HepG2 (cell line): ENCODE measurements around the gene SH2D7. TPM values are rescaled to one million over a fixed set of nuclear protein-coding genes. Genes with fewer than 3 reads are reported as not detected.

ENCODE experiments used
- ATAC-seq: fragments of 200-7000 bp; cut with Tn5 transposase; 3 replicates; pipeline ENCODE4 v1.9.1; 2020; ENCODE audit warnings: mild to moderate bottlenecking, moderate library complexity
- BruUV-seq: library from RNA; stranded (reverse); fragments of 400-500 nt; replicated peaks from 2 replicates; lab custom pipeline; 2021; lab: Mats Ljungman, UMichigan
- CTCF ChIA-PET: fragments of 300-600 bp; formaldehyde crosslinking; extraction: SDS; loops from one replicate; lab custom pipeline; 2021; ENCODE audit warnings: low total read pairs, inconsistent platforms, low intra/inter-chr PET ratio; lab: Yijun Ruan, JAX
- POLR2A ChIA-PET: fragments of 350-600 bp; sonication (Branson Sonifier 250); formaldehyde crosslinking; loops from one replicate; lab custom pipeline; 2020; ENCODE audit warnings: antibody characterized with exemption, inconsistent platforms; lab: Yijun Ruan, JAX
- DNase-seq: peaks from one replicate; pipeline ENCODE4 v3.0.0-alpha.2; 2015; ENCODE audit warnings: low spot score
- FAIRE-seq: peaks from 3 replicates; lab custom pipeline; 2011; peaks lifted over from hg19 to GRCh38; lab: Jason Lieb, UNC
- H2AFZ ChIP-seq: one replicate; pipeline ENCODE4 v1.6.1; 2011; ENCODE audit warnings: low read length, inconsistent platforms
- H3K27ac ChIP-seq: fragments of 300-600 bp; 3 replicates; pipeline ENCODE4 v1.8.0; 2011; ENCODE audit warnings: mixed run types, mild to moderate bottlenecking, mixed read lengths, low read length, inconsistent platforms; ENCODE audit not compliant: insufficient read depth; ENCODE audit errors: extremely low read length
- H3K27me3 ChIP-seq, 2 experiments: fragments of 200-600 bp in 1 of 2; 2 replicates in 1 of 2; 3 replicates in 1 of 2; pipeline versions ENCODE4 v1.6.0 to v1.8.0; 2011; ENCODE audit warnings: low read length in 2 of 2, mild to moderate bottlenecking in 2 of 2, moderate library complexity in 2 of 2, inconsistent platforms in 1 of 2; ENCODE audit not compliant: insufficient read depth in 2 of 2, control insufficient read depth in 1 of 2
- H3K36me3 ChIP-seq, 2 experiments: fragments of 200-600 bp in 1 of 2; replicated peaks in 1 of 2; 2 replicates in 1 of 2; 3 replicates in 1 of 2; pipeline versions ENCODE4 v1.5.1 to v1.8.0; 2011; ENCODE audit warnings: low read length in 2 of 2, inconsistent platforms in 1 of 2; ENCODE audit not compliant: insufficient read depth in 2 of 2, control insufficient read depth in 1 of 2
- H3K4me1 ChIP-seq: 2 replicates; pipeline ENCODE4 v1.5.1; 2012; ENCODE audit warnings: low read length, inconsistent platforms; ENCODE audit not compliant: insufficient read depth
- H3K4me2 ChIP-seq: 2 replicates; pipeline ENCODE4 v1.6.0; 2011; ENCODE audit warnings: low read depth, low read length, inconsistent platforms
- H3K4me3 ChIP-seq, 3 experiments: fragments of 200-600 bp in 1 of 3; sonication (generic), shearing (Covaris generic) in 1 of 3; replicated peaks in 1 of 3; 2 replicates each; pipeline ENCODE4 v1.5.1; 2011 to 2016; ENCODE audit warnings: low read length in 3 of 3, inconsistent platforms in 2 of 3, low read depth in 2 of 3, mild to moderate bottlenecking in 2 of 3, control low read depth in 1 of 3, mixed read lengths in 1 of 3; ENCODE audit not compliant: insufficient read depth in 1 of 3
- H3K79me2 ChIP-seq: one replicate; pipeline ENCODE4 v1.6.1; 2011; ENCODE audit warnings: low read length, inconsistent platforms; ENCODE audit not compliant: insufficient read depth
- H3K9ac ChIP-seq: 2 replicates; pipeline ENCODE4 v1.6.0; 2011; ENCODE audit warnings: mild to moderate bottlenecking, low read depth, low read length, inconsistent platforms; ENCODE audit not compliant: insufficient read depth
- H3K9me3 ChIP-seq: 2 replicates; pipeline ENCODE4 v1.5.1; 2012; ENCODE audit warnings: mild to moderate bottlenecking, low read length
- H4K20me1 ChIP-seq: 2 replicates; pipeline ENCODE4 v1.6.0; 2011; ENCODE audit warnings: inconsistent platforms, mild to moderate bottlenecking, low read length, moderate library complexity; ENCODE audit not compliant: insufficient read depth
- CBX5 ChIP-seq: sonication (generic); formaldehyde crosslinking; IDR thresholded peaks from 2 replicates; pipeline ENCODE4 v1.4.0; 2020; ENCODE audit warnings: missing genetic modification reagents, borderline replicate concordance
- FOXA1 ChIP-seq, 2 experiments: fragments of 450-650 bp in 1 of 2; sonication (generic) in 1 of 2; formaldehyde crosslinking in 1 of 2; IDR thresholded peaks; 2 replicates each; pipeline versions ENCODE4 v1.4.0 to v1.6.1; 2016 to 2020; ENCODE audit warnings: missing genetic modification reagents in 1 of 2
- GMEB2 ChIP-seq: IDR thresholded peaks from 2 replicates; pipeline ENCODE4 v1.6.1; 2016; ENCODE audit warnings: missing biosample characterization, missing genetic modification reagents, low read depth
- JUND ChIP-seq: sonication (generic); formaldehyde crosslinking; IDR thresholded peaks from 2 replicates; pipeline ENCODE4 v1.8.0; 2022; ENCODE audit warnings: mild to moderate bottlenecking, missing genetic modification reagents
- NCOA1 ChIP-seq: sonication (generic); formaldehyde crosslinking; IDR thresholded peaks from 2 replicates; pipeline ENCODE4 v1.9.0; 2021; ENCODE audit warnings: missing genetic modification reagents
- NFYC ChIP-seq: IDR thresholded peaks from 2 replicates; pipeline ENCODE4 v1.6.1; 2016; ENCODE audit warnings: missing genetic modification reagents, missing compliant biosample characterization
- PRDM10 ChIP-seq: sonication (generic); formaldehyde crosslinking; IDR thresholded peaks from 2 replicates; pipeline ENCODE4 v1.4.0; 2020; ENCODE audit warnings: low read depth, missing genetic modification reagents
- RBAK ChIP-seq: sonication (generic); formaldehyde crosslinking; IDR thresholded peaks from 2 replicates; pipeline ENCODE4 v1.5.1; 2020; ENCODE audit warnings: mild to moderate bottlenecking, missing genetic modification reagents
- ZBTB7B ChIP-seq: sonication (generic); formaldehyde crosslinking; IDR thresholded peaks from 2 replicates; pipeline ENCODE4 v1.4.0; 2020; ENCODE audit warnings: missing genetic modification reagents
- ZKSCAN5 ChIP-seq: sonication (generic); formaldehyde crosslinking; IDR thresholded peaks from 2 replicates; pipeline ENCODE4 v1.5.1; 2020; ENCODE audit warnings: mild to moderate bottlenecking, missing genetic modification reagents
- ZNF563 ChIP-seq: sonication (generic); formaldehyde crosslinking; IDR thresholded peaks from 2 replicates; pipeline ENCODE4 v1.8.0; 2022; ENCODE audit warnings: mild to moderate bottlenecking, moderate library complexity, missing genetic modification reagents
- ZNF703 ChIP-seq: sonication (generic); formaldehyde crosslinking; IDR thresholded peaks from 2 replicates; pipeline ENCODE4 v1.5.1; 2020; ENCODE audit warnings: missing genetic modification reagents, mild to moderate bottlenecking, moderate library complexity, borderline replicate concordance
- WGBS: methylation state at CpG from one replicate; pipeline ENCODE4 v1.1.6; 2017; ENCODE audit warnings: low lambda C conversion rate; 5-methylcytosine and 5-hydroxymethylcytosine counted together
- in situ Hi-C: cut with HindIII; loops from 2 replicates; pipeline ENCODE4 v1.10.0; 2017; ENCODE audit warnings: low pct_unique_long_range_greater_than_20kb; ENCODE audit not compliant: extremely low pct_ligation_motif_present
- intact Hi-C: fragments of 100-400 bp; cut with micrococcal nuclease; formaldehyde crosslinking; loops from one replicate; pipeline ENCODE4 v1.10.0; 2022; ENCODE audit not compliant: unreplicated experiment
- polyA plus RNA-seq, 8 experiments: library from polyadenylated mRNA; depleted of rRNA in 3 of 8; stranded (reverse) in 7 of 8; unstranded in 1 of 8; fragments of >200 nt; fragmentation: Illumina TruSeq in 4 of 8; extraction: Trizol in 4 of 8; gene quantifications; 2 replicates each; pipeline versions ENCODE4 v1.2.1 to v1.2.3, GENCODE V29; 2011 to 2016; ENCODE audit warnings: low read depth in 4 of 8, missing spikeins in 1 of 8, mixed read lengths in 1 of 8; ENCODE audit not compliant: insufficient read depth in 1 of 8
- total RNA-seq, 5 experiments: library from RNA; depleted of rRNA; stranded (reverse); fragments of >200 nt; fragmentation: Illumina TruSeq; extraction: Trizol; gene quantifications; 2 replicates each; pipeline ENCODE4 v1.2.3, GENCODE V29; 2016; ENCODE audit warnings: low read depth in 1 of 5

SH2D7 gene
- total and polyA plus RNA-seq, 2 of the 13 experiments (the other 11 are each of a cell fraction or from before 2014, with no cell fraction given) = not detected

DNA sequence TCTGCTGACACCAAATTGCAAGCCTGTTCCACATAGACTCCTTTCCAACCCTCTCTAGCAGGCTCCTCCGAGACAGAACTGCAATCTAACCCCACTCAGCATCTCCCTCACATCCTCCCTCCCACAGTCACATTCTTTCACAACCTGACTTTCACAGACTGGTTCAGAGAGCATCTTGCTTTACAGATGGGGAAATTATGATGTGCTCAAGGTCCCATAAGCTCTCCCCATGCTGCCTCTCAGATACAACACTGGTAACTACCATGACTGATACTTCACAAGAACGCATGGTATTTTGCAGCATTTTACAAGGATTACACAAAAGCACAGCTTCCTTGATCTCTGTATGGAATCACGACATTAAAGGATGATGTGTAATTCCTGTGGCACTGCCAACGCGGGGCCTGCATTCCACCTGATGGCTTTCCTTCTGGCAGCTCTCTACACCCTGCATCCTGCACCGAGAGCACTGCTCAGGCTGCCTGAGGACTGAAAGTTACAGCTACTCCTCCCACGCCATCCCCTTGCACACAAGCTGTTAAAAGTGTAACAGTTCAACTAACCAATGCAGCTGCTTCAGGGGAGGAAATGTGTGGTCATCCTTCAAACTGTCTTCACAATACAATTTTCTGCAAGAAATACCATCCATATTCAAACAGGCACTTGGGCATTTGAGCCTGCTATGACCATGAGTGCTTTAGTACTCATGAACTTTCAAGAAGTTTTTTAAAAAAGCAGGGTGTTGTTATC is 42.5 kb upstream of the SH2D7 start (continued):
- TF ChIP-seq CBX5 (CRISPR knock-in tag) (no peak), NFYC (CRISPR knock-in tag) (no peak), FOXA1 (IDR thresholded peaks at IDR 0.05) (no peak), FOXA1 (CRISPR knock-in tag; IDR thresholded peaks at IDR 0.05) (no peak), ZKSCAN5 (CRISPR knock-in tag) (no peak)
- TF ChIP-seq, all 625 proteins: peak for 0

- Histone ChIP-seq H3K4me3 (no peak overlapping the region), H3K4me1 (peaks cover 36% of the 10 kb centered on the region), H2AFZ (no peak overlapping the region), H4K20me1 (no peaks in the 10 kb centered on the region), H3K9ac (no peak overlapping the region), H3K27ac (no peak overlapping the region), H3K27me3 (no peaks in the 10 kb centered on the region), H3K79me2 (peaks cover 3% of the 10 kb centered on the region), H3K4me2 (no peak overlapping the region), H3K36me3 (peaks cover 3 to 10% of the 10 kb centered on the region in 2 experiments; a peak in 3 of 5 replicates), H3K9me3 (no peaks in the 10 kb centered on the region)
- DNase-seq (no peak), ATAC-seq (no peak), FAIRE-seq (no peak)
- POLR2A ChIA-PET = no interaction called here
- in situ Hi-C loops = no loop called here
- no peak for TF ChIP-seq ZBTB7B
- TF ChIP-seq ZNF703 (CRISPR knock-in tag) = no peak
- TF ChIP-seq JUND (CRISPR knock-in tag) = no peak
- TF ChIP-seq ZNF563 (CRISPR knock-in tag) = no peak
- no peak for TF ChIP-seq NCOA1 (CRISPR knock-in tag)
- no peak for TF ChIP-seq GMEB2 (CRISPR knock-in tag)
- TF ChIP-seq PRDM10 = no peak
- TF ChIP-seq RBAK (CRISPR knock-in tag) = no peak
- intact Hi-C loops = no loop called here
- WGBS = 90% methylated on average over 1 of the region's 1 CpG
- CTCF ChIA-PET = no interaction called here
- no TSS peak for BruUV-seq
These were observed 41.9 kb upstream of the SH2D7 start for GRCh38 chr15:78050441-78050809.
